ENCODE data around the gene GPAT3. TPM values are rescaled to one million over a fixed set of nuclear protein-coding genes. Genes with fewer than 3 reads are reported as not detected.

GPAT3 gene
- total and polyA plus RNA-seq, 2 of the 8 experiments (the other 6 are each of a cell fraction or from before 2014, with no cell fraction given), result 0.23 to 2.0 TPM

DNA sequence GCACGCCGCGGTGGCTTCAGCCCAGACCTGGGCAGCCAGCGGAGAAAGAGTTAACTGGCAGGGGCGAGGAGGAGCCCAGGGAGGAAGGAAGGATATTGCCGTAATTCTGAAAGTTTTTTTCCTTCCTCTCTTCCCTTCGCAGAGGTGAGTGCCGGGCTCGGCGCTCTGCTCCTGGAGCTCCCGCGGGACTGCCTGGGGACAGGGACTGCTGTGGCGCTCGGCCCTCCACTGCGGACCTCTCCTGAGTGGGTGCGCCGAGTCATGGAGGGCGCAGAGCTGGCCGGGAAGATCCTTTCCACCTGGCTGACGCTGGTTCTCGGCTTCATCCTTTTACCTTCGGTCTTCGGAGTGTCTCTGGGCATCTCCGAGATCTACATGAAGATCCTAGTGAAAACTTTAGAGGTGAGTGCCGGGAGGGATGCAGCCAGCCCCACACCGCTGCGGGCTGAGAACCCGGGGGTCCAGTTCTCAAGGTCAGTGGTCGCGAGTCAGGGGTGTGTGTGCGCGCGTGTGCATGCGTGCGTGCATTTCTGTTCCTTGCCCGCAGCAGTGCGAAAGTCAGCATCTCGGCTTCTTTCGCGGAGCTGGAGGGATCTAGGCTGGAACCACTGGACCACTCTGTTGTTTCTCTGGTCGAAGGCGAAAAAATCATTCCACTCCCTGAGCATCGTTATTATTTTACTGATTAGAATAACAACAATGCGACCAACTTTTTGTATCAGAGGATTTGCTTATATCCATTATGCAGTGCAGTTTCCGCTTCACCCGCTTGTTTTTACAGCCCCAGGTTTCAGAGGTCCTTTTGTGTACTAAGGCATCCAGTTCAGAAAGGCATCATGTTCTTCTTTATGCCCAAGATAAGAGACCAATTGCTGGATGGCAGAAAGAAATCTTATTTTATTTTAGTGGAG, 709 bp downstream of the GPAT3 start (continued):
- TF ChIP-seq RBBP5 (IDR thresholded peaks at IDR 0.05; ENCODE audit: borderline replicate concordance, low read depth, low read length), result no peak
- no peak for TF ChIP-seq SAP30 (IDR thresholded peaks at IDR 0.05; ENCODE audit: insufficient read depth, insufficient replicate concordance, low read length)
- no peak for TF ChIP-seq KDM1A (IDR thresholded peaks at IDR 0.05; ENCODE audit: borderline replicate concordance, low read length)
- TF ChIP-seq CBX8 (IDR thresholded peaks at IDR 0.05; ENCODE audit: borderline replicate concordance, low read depth, low read length), result no peak
- TF ChIP-seq RAD21 (IDR thresholded peaks at IDR 0.05 in 1 of 2, conservative IDR thresholded peaks at IDR 0.05 in 1 of 2; ENCODE audit: low read depth in 2 of 2, low read length in 2 of 2), result no peak
- no peak for TF ChIP-seq TCF12 (IDR thresholded peaks at IDR 0.05; ENCODE audit: low read depth, low read length)
- no peak for TF ChIP-seq SP4 (IDR thresholded peaks at IDR 0.05; ENCODE audit: low read length)
- TF ChIP-seq ASH2L (IDR thresholded peaks at IDR 0.05; ENCODE audit: low read length), result peak; percentile 77
- TF ChIP-seq, protein P1, sequence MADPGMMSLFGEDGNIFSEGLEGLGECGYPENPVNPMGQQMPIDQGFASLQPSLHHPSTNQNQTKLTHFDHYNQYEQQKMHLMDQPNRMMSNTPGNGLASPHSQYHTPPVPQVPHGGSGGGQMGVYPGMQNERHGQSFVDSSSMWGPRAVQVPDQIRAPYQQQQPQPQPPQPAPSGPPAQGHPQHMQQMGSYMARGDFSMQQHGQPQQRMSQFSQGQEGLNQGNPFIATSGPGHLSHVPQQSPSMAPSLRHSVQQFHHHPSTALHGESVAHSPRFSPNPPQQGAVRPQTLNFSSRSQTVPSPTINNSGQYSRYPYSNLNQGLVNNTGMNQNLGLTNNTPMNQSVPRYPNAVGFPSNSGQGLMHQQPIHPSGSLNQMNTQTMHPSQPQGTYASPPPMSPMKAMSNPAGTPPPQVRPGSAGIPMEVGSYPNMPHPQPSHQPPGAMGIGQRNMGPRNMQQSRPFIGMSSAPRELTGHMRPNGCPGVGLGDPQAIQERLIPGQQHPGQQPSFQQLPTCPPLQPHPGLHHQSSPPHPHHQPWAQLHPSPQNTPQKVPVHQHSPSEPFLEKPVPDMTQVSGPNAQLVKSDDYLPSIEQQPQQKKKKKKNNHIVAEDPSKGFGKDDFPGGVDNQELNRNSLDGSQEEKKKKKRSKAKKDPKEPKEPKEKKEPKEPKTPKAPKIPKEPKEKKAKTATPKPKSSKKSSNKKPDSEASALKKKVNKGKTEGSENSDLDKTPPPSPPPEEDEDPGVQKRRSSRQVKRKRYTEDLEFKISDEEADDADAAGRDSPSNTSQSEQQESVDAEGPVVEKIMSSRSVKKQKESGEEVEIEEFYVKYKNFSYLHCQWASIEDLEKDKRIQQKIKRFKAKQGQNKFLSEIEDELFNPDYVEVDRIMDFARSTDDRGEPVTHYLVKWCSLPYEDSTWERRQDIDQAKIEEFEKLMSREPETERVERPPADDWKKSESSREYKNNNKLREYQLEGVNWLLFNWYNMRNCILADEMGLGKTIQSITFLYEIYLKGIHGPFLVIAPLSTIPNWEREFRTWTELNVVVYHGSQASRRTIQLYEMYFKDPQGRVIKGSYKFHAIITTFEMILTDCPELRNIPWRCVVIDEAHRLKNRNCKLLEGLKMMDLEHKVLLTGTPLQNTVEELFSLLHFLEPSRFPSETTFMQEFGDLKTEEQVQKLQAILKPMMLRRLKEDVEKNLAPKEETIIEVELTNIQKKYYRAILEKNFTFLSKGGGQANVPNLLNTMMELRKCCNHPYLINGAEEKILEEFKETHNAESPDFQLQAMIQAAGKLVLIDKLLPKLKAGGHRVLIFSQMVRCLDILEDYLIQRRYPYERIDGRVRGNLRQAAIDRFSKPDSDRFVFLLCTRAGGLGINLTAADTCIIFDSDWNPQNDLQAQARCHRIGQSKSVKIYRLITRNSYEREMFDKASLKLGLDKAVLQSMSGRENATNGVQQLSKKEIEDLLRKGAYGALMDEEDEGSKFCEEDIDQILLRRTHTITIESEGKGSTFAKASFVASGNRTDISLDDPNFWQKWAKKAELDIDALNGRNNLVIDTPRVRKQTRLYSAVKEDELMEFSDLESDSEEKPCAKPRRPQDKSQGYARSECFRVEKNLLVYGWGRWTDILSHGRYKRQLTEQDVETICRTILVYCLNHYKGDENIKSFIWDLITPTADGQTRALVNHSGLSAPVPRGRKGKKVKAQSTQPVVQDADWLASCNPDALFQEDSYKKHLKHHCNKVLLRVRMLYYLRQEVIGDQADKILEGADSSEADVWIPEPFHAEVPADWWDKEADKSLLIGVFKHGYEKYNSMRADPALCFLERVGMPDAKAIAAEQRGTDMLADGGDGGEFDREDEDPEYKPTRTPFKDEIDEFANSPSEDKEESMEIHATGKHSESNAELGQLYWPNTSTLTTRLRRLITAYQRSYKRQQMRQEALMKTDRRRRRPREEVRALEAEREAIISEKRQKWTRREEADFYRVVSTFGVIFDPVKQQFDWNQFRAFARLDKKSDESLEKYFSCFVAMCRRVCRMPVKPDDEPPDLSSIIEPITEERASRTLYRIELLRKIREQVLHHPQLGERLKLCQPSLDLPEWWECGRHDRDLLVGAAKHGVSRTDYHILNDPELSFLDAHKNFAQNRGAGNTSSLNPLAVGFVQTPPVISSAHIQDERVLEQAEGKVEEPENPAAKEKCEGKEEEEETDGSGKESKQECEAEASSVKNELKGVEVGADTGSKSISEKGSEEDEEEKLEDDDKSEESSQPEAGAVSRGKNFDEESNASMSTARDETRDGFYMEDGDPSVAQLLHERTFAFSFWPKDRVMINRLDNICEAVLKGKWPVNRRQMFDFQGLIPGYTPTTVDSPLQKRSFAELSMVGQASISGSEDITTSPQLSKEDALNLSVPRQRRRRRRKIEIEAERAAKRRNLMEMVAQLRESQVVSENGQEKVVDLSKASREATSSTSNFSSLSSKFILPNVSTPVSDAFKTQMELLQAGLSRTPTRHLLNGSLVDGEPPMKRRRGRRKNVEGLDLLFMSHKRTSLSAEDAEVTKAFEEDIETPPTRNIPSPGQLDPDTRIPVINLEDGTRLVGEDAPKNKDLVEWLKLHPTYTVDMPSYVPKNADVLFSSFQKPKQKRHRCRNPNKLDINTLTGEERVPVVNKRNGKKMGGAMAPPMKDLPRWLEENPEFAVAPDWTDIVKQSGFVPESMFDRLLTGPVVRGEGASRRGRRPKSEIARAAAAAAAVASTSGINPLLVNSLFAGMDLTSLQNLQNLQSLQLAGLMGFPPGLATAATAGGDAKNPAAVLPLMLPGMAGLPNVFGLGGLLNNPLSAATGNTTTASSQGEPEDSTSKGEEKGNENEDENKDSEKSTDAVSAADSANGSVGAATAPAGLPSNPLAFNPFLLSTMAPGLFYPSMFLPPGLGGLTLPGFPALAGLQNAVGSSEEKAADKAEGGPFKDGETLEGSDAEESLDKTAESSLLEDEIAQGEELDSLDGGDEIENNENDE (IDR thresholded peaks at IDR 0.05; ENCODE audit: insufficient replicate concordance, low read length), result no peak

All from H1 (cell line).